HG02678 (cell line): ENCODE data around the gene PSTPIP2.
"Not testable (repeated sequence)": the region's sequence is repeated elsewhere in the genome, so short reads cannot be mapped to it uniquely, and the experiment has no call there.

Experiments used
- ATAC-seq: cut with Tn5 transposase; IDR thresholded peaks from one replicate; pipeline ENCODE4 v1.9.1; 2021; ENCODE audit warnings: mild to moderate bottlenecking, moderate library complexity; ENCODE audit not compliant: unreplicated experiment

PSTPIP2 gene

GRCh38 chr18:46071653-46072375, at the start of gene PSTPIP2:
Gene PSTPIP2 (minus strand): TSS chr18:46072260. CDS start chr18:46072188, 72 bp downstream.
- ATAC-seq: peak; percentile 71

- ATAC-seq: no peak
Observed at GRCh38 chr18:46113751-46114150, 41.7 kb upstream of the PSTPIP2 start.

- no peak for ATAC-seq
Observed at GRCh38 chr18:46110406-46110805, 38.3 kb upstream of the PSTPIP2 start.

GRCh38 chr18:46109386-46109785, 37.3 kb upstream of the PSTPIP2 start:
- no peak for ATAC-seq

GRCh38 chr18:46104128-46104911, 32.3 kb upstream of the PSTPIP2 start, which contains the start of gene HAUS1:
Gene HAUS1 (plus strand): TSS chr18:46104385. CDS start chr18:46104412, 27 bp downstream.
- peak; percentile 97 for ATAC-seq

GRCh38 chr18:46099463-46099862, 27.4 kb upstream of the PSTPIP2 start:
- ATAC-seq: no peak

- no peak for ATAC-seq
Observed at GRCh38 chr18:46098616-46098933, 26.5 kb upstream of the PSTPIP2 start.

GRCh38 chr18:46097801-46098615, 25.9 kb upstream of the PSTPIP2 start, which contains the start of gene ATP5F1A:
Gene ATP5F1A (minus strand): TSS chr18:46098296. CDS start chr18:46098231, 65 bp downstream.
- peak; percentile 81 for ATAC-seq

- peak; percentile 23 for ATAC-seq
Observed at GRCh38 chr18:46097431-46097800, 25.4 kb upstream of the PSTPIP2 start.

- ATAC-seq: no peak
Observed at GRCh38 chr18:46096651-46097300, 24.7 kb upstream of the PSTPIP2 start.

- ATAC-seq: no peak
Observed at GRCh38 chr18:46095532-46095931, 23.5 kb upstream of the PSTPIP2 start.

- not testable (repeated sequence) for ATAC-seq
Observed at GRCh38 chr18:46088501-46088900, 16.4 kb upstream of the PSTPIP2 start.

- no peak for ATAC-seq
Observed at GRCh38 chr18:46084431-46084830, 12.4 kb upstream of the PSTPIP2 start.

- ATAC-seq: no peak
Observed at GRCh38 chr18:46080156-46080555, 8.1 kb upstream of the PSTPIP2 start.

GRCh38 chr18:46079336-46079735, 7.3 kb upstream of the PSTPIP2 start:
- ATAC-seq: no peak

- ATAC-seq: no peak
Observed at GRCh38 chr18:46073474-46074331, 1.6 kb upstream of the PSTPIP2 start.

- no peak for ATAC-seq
Observed at GRCh38 chr18:46072959-46073358, 899 bp upstream of the PSTPIP2 start.

GRCh38 chr18:46072376-46072867, 362 bp upstream of the PSTPIP2 start:
- ATAC-seq: no peak

GRCh38 chr18:46070815-46071652, 1.0 kb downstream of the PSTPIP2 start:
- no peak for ATAC-seq
